ENCODE results near the gene TMEM179.

TMEM179 gene

GRCh38 chr14:104647467-104648043, 43.0 kb upstream of the TMEM179 start:
- H3K9ac ChIP-seq (ENCODE audit: low read depth, low read length) = no peak overlapping the region
- H3K4me3 ChIP-seq (ENCODE audit: low read depth in 1 of 2, low read length in 2 of 2) = no peak overlapping the region
- TF ChIP-seq CTCF (IDR thresholded peaks at IDR 0.05; ENCODE audit: borderline replicate concordance, extremely low read depth, low read length, poor library complexity, severe bottlenecking) (no peak), EZH2 (IDR thresholded peaks at IDR 0.05; ENCODE audit: borderline replicate concordance, low read depth, low read length, severe bottlenecking) (no peak)
- H3K27ac ChIP-seq (ENCODE audit: low read length) = no peak overlapping the region
- H4K20me1 ChIP-seq (ENCODE audit: insufficient read depth, low read length) = no peaks in the 10 kb centered on the region
- DNase-seq (no peak), ATAC-seq (ENCODE audit: insufficient read depth, low read depth) (no peak)
- no peak overlapping the region for H2AFZ ChIP-seq (ENCODE audit: low read depth, low read length)
- no peaks in the 10 kb centered on the region for H3K36me3 ChIP-seq (ENCODE audit: insufficient read depth, low read length)
- peaks cover 7% of the 10 kb centered on the region for H3K27me3 ChIP-seq (ENCODE audit: insufficient read depth, low read length, poor library complexity)
- H3K9me3 ChIP-seq (ENCODE audit: insufficient read depth, low read length, severe bottlenecking) = peaks cover 8% of the 10 kb centered on the region
- H3K79me2 ChIP-seq (ENCODE audit: insufficient read depth, low read length) = no peaks in the 10 kb centered on the region
- peaks cover 8% of the 10 kb centered on the region for H3K4me1 ChIP-seq (ENCODE audit: insufficient read depth, low read length)
- H3K4me2 ChIP-seq (ENCODE audit: insufficient read depth, low read length) = no peak overlapping the region

- no peak for ATAC-seq (ENCODE audit: insufficient read depth, low read depth)
- peaks cover 2% of the 10 kb centered on the region for H3K27me3 ChIP-seq (ENCODE audit: insufficient read depth, low read length, poor library complexity)
These were observed 40.2 kb upstream of the TMEM179 start for GRCh38 chr14:104644656-104645378.

GRCh38 chr14:104644091-104644635, 39.6 kb upstream of the TMEM179 start:
- TF ChIP-seq CTCF (IDR thresholded peaks at IDR 0.05; ENCODE audit: borderline replicate concordance, extremely low read depth, low read length, poor library complexity, severe bottlenecking) (no peak), EZH2 (IDR thresholded peaks at IDR 0.05; ENCODE audit: borderline replicate concordance, low read depth, low read length, severe bottlenecking) (no peak)
- H3K9ac ChIP-seq (ENCODE audit: low read depth, low read length) = no peak overlapping the region
- H3K27ac ChIP-seq (ENCODE audit: low read length) = no peak overlapping the region
- peaks cover 2% of the 10 kb centered on the region for H3K27me3 ChIP-seq (ENCODE audit: insufficient read depth, low read length, poor library complexity)
- H4K20me1 ChIP-seq (ENCODE audit: insufficient read depth, low read length) = no peaks in the 10 kb centered on the region
- ATAC-seq (ENCODE audit: insufficient read depth, low read depth) (no peak), DNase-seq (no peak)
- no peak overlapping the region for H3K4me2 ChIP-seq (ENCODE audit: insufficient read depth, low read length)
- no peak overlapping the region for H2AFZ ChIP-seq (ENCODE audit: low read depth, low read length)
- H3K4me3 ChIP-seq (ENCODE audit: low read depth in 1 of 2, low read length in 2 of 2) = no peak overlapping the region
- no peaks in the 10 kb centered on the region for H3K4me1 ChIP-seq (ENCODE audit: insufficient read depth, low read length)
- no peaks in the 10 kb centered on the region for H3K36me3 ChIP-seq (ENCODE audit: insufficient read depth, low read length)
- no peaks in the 10 kb centered on the region for H3K9me3 ChIP-seq (ENCODE audit: insufficient read depth, low read length, severe bottlenecking)
- H3K79me2 ChIP-seq (ENCODE audit: insufficient read depth, low read length) = no peaks in the 10 kb centered on the region

More at GRCh38 chr14:104644656-104645378, 40.2 kb upstream of the TMEM179 start:
- no peaks in the 10 kb centered on the region for H3K36me3 ChIP-seq (ENCODE audit: insufficient read depth, low read length)
- peaks cover under 1% of the 10 kb centered on the region; the same call in 1 of the 2 replicates for H3K4me1 ChIP-seq (ENCODE audit: insufficient read depth, low read length)
- no peaks in the 10 kb centered on the region for H3K79me2 ChIP-seq (ENCODE audit: insufficient read depth, low read length)
- no peak for DNase-seq
- TF ChIP-seq EZH2 (IDR thresholded peaks at IDR 0.05; ENCODE audit: borderline replicate concordance, low read depth, low read length, severe bottlenecking) = no peak
- no peak for TF ChIP-seq CTCF (IDR thresholded peaks at IDR 0.05; ENCODE audit: borderline replicate concordance, extremely low read depth, low read length, poor library complexity, severe bottlenecking)
- H2AFZ ChIP-seq (ENCODE audit: low read depth, low read length) = no peak overlapping the region
- no peak overlapping the region for H3K27ac ChIP-seq (ENCODE audit: low read length)
- no peak overlapping the region for H3K9ac ChIP-seq (ENCODE audit: low read depth, low read length)
- no peaks in the 10 kb centered on the region for H3K9me3 ChIP-seq (ENCODE audit: insufficient read depth, low read length, severe bottlenecking)
- H3K4me3 ChIP-seq (ENCODE audit: low read depth in 1 of 2, low read length in 2 of 2) = no peak overlapping the region
- no peak overlapping the region for H3K4me2 ChIP-seq (ENCODE audit: insufficient read depth, low read length)
- H4K20me1 ChIP-seq (ENCODE audit: insufficient read depth, low read length) = no peaks in the 10 kb centered on the region

Data from DND-41 (cell line).